HG02852 (cell line): ENCODE results near the gene A1CF.

Experiments used
- ATAC-seq: cut with Tn5 transposase; IDR thresholded peaks from one replicate; pipeline ENCODE4 v1.9.1; 2021; ENCODE audit warnings: mild to moderate bottlenecking, moderate library complexity; ENCODE audit not compliant: unreplicated experiment

The A1CF gene

DNA sequence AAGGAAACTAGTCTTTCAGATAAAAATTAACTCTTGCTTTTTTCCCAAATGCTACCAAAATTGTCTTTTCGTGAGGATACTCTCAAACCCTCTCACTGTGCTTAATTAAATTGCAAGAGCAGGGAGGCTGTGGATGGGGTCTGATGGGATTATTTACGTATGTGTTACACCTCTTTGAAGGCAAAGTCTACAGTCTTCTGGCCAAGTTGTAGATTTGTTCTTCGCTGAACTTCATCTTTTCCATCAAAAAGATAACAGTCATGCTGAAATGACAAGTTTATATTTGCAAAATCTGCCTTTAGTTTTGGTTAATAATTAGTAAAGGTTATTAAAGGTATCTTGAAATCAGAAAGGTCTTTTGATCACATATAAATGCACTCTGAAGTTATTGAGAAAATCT, 22.7 kb downstream of the A1CF start:
- ATAC-seq, result no peak

DNA sequence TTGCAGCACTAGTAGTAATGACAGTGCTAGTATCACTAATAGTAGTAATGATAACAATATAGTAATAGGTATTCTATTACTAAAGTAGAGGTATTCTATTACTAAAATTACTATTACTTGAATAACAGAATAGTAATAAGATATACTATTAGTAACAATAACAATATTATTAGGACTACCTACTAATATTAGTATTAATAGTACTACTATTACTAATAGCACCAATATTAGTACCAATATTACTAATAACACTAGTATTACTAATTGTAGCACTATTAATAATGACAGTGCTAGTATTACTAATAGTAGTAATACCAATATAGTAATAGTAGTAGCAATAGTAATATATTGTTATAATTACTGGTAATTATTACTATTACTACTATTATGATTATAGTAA, 24.1 kb downstream of the A1CF start:
- no peak for ATAC-seq

DNA sequence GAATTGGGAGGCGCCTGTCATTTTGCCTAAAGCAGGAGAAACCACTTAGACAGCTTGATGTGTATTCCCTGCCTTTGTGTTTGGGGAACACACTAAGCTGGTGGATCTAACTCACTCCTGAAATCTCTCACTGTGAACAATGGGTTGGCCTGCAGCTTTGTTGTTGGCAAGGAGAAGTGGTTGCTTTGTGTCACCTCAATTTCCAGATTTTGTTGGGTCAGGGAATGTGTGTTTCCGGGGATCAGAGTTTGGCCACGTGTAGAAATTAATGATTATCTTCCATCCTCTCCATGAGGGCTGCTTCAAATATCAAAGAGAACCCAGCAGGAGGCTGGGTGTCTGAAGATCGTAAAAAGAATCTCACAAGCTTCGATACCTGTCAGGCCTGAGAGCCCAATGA, 27.8 kb downstream of the A1CF start:
- ATAC-seq, result no peak

- ATAC-seq, result no peak
Measured at GRCh38 chr10:50855461-50855860, 30.0 kb downstream of the A1CF start.

GRCh38 chr10:50855015-50855414, 30.4 kb downstream of the A1CF start:
- no peak for ATAC-seq

- no peak for ATAC-seq
Measured at GRCh38 chr10:50853557-50853956, 31.9 kb downstream of the A1CF start.

GRCh38 chr10:50851884-50852671, 33.3 kb downstream of the A1CF start:
- ATAC-seq, result no peak

GRCh38 chr10:50850578-50851230, 34.7 kb downstream of the A1CF start:
- no peak for ATAC-seq

- no peak for ATAC-seq
Measured at GRCh38 chr10:50846753-50847152, 38.7 kb downstream of the A1CF start.

GRCh38 chr10:50837095-50837494, 48.3 kb downstream of the A1CF start:
- no peak for ATAC-seq

- no peak for ATAC-seq
Measured at GRCh38 chr10:50832171-50832751, 53.2 kb downstream of the A1CF start.

DNA sequence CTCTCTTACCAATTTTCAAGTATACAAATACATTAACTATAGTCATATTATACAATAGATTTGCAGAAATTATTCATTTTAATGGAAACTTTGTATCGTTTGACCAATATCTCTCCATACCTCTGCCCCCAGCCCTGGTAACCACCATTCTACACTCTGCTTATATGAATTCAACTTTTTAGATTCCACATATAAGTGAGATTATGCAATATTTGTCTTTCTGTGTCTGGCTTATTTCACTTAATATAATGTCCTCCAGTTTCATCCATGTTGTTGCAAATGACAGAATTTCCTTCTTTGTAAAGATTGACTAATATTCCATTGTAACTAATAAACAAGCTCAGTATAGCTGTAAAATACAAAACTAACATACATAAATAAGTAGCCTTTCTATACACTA, 55.4 kb downstream of the A1CF start:
- no peak for ATAC-seq

DNA sequence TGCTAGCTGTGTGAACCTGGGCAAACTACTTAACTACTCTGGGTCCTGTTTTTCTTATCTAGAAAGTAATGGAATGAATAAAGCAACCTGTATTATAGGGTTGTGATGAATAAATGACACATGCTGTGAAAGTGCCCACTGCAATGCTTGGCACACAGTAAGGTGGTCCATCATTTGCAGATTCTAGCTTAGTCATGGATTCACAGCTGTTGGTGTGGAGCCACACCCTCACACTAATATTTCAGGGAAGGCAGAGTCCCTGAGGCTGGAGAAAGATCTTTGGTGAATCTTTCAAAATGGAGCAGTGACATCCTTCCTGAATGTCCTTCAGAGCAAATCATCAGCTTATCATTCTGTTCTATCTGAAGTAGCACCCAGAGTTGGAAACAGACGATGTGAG, 60.6 kb downstream of the A1CF start:
- ATAC-seq, result no peak

DNA sequence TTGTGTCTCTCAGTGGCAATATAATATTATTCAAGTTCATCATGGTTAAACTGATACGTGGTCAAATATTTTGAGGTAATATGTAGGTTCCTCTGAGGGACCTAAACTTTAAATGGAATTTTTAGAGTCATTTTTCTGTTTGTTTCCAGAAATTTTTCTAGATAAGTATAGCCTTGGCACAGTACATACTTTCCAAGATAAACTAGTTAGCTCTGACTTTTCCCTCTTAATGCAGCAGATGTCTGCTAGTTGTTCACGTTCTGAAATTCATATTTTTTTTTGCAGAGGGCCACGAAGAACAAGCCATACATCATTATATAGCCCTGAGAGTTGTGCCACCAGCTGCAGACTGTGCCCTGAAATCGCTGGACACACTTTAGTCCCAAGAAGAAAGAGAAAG, 61.6 kb downstream of the A1CF start:
- ATAC-seq, result no peak

DNA sequence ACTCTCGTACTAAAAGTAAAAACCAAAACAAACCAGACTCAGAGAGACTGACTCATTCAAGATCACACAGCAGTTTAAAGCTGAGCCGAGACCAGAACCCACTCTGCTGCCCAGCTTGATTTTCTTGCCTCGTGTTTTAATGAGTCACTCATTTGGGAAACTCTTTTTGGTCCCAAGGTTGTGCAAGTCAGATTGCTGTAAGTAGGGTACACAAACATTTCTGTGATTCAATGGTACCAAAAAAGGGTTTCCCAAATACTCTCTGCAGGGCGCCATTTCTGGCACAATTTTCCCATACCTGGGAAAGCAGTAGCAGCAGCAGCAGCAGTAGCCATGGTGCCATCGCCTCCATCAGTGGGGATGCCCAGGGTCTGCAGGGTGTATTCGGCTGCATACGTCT, 75.8 kb downstream of the A1CF start:
- ATAC-seq, result no peak

- no peak for ATAC-seq
Measured at GRCh38 chr10:50807851-50808776, 77.3 kb downstream of the A1CF start.

- no peak for ATAC-seq
Measured at GRCh38 chr10:50805981-50806622, 79.3 kb downstream of the A1CF start.

GRCh38 chr10:50799595-50799994, 85.8 kb downstream of the A1CF start:
- ATAC-seq, result no peak

GRCh38 chr10:50798297-50798696, 87.1 kb downstream of the A1CF start:
- no peak for ATAC-seq

DNA sequence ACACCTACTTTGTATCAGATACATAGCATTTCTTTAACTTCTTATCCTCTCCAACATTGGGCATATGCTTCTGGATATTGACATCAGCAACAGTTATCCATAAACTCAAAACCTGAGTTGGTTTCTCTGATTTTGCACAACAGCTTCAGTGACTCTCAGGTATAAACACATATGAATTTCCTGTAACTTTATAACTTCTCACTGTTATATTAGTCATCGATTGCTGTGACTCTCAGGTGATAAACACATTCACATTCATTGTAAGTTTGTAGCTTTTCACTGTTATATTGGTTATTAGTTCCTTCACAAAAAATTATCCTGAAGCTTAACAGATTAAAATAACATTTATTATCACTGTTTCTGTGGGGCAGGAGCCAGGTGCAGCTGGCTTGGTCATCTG, 88.7 kb downstream of the A1CF start:
- no peak for ATAC-seq

- no peak for ATAC-seq
Measured at GRCh38 chr10:50794490-50794889, 90.9 kb downstream of the A1CF start.
